Subcutaneous adipose tissue (tissue), 4 donors: Measurements from ENCODE around the gene HTRA3. TPM values are rescaled to one million over a fixed set of nuclear protein-coding genes. Genes with fewer than 3 reads are reported as not detected.

Experiments
- total RNA-seq, 4 donors: library from RNA; depleted of rRNA; stranded (reverse); fragments of >200 nt; gene quantifications; one replicate each; pipeline ENCODE4 v1.1.0, GENCODE V29; 2016
- TF ChIP-seq, protein P1 (sequence below): fragments of 450-650 bp; IDR thresholded peaks from one replicate; pipeline ENCODE4 v1.5.1; 2016; ENCODE audit warnings: low read depth, mild to moderate bottlenecking, control low read depth, antibody characterized with exemption, moderate library complexity

HTRA3 gene
- total RNA-seq, 4 donors from 2014 or later = 40.7 to 65.9 (median 56.9) TPM

DNA sequence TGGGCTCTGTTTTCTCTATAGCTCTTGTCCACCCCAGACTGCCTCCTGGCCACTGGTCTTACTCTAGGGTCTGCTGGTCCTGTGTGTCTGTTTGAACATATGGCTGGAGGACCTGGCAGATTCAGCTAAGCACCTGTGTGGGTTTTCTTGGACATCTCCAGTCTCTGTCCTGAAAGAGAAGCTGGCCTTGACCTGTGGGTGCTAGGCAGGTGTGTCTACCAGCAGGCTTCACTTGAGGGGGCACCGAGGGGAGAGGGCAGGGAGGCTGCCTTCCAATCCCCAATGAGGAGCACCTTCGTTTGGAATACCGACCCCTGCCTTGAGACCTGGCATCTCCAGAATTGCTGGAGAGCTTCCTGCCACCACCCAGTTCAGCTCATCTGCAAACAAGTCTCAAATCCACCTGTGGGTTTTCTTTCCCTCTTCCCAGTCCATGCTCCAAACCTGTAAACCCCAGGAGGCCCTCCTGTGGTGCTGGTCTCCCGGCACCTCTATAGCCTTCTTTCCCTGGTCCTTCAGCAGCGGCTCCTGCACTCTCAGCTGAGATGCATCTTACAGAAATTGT is 45.2 kb downstream of the HTRA3 start:
- TF ChIP-seq, protein P1, sequence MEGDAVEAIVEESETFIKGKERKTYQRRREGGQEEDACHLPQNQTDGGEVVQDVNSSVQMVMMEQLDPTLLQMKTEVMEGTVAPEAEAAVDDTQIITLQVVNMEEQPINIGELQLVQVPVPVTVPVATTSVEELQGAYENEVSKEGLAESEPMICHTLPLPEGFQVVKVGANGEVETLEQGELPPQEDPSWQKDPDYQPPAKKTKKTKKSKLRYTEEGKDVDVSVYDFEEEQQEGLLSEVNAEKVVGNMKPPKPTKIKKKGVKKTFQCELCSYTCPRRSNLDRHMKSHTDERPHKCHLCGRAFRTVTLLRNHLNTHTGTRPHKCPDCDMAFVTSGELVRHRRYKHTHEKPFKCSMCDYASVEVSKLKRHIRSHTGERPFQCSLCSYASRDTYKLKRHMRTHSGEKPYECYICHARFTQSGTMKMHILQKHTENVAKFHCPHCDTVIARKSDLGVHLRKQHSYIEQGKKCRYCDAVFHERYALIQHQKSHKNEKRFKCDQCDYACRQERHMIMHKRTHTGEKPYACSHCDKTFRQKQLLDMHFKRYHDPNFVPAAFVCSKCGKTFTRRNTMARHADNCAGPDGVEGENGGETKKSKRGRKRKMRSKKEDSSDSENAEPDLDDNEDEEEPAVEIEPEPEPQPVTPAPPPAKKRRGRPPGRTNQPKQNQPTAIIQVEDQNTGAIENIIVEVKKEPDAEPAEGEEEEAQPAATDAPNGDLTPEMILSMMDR = no peak

DNA sequence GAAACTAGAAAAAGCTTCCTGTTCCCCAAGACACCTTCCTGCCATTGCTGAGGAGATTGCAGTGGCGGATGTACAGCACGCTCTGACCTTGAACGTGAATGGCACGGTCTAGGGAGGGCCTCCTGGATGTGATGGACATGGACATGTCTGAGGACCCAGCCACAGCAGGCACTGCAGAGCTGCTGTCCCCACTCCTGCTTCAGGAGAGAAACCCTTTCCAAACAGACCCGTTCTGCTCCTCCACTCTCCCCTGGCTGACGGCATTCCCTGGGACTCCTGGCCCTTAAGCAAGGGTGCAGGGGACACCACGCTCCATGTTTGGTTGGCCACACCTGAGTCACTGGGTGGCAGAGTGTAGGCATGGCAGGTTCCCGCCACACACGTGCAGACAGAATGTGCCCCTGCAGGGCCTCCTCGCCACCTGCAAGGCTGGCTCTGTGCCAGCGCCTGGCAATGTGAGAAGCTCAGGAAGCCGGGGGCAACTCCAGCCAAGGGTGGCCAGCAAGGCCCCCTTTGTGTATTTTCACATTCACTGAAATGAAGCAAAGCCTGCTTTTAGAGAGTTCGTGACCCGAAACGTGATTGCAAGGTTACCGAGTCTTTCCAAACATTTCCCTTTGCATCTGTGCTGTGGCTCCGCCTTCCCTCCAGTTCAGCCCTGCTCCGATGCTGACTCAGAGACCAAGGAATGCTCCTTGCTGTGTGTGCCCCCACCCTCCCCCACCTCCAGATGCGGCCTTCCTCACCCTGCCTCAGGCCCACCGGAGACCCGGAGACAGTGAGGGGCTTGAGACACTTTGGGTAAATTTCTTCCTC is 46.1 kb downstream of the HTRA3 start:
- TF ChIP-seq, protein P1 = no peak

DNA sequence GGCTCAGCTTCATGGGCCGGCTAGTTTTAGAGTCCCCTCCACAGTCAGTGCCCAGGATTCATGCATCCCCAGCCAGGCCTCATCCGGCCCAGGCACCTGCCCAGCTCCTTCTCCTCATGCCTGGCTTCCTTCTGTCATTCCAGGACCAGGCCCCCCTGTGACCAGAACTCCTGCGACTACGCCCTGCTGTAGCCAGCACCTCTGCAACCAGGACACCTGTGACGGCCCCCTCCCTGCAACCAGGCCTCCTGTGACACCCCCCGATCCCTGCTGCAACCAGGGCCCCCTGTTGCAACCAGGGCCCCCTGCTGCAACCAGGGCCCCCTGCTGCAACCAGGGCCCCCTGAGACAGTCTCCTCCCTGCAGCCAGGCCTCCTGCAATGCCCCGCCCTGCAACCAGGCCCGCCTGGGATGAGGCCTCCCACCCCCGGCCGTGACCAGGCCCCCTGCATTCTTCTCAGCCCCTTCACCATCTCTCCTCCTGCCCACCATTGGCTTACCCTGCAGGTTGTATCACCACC is 46.8 kb downstream of the HTRA3 start:
- TF ChIP-seq, protein P1 = no peak

DNA sequence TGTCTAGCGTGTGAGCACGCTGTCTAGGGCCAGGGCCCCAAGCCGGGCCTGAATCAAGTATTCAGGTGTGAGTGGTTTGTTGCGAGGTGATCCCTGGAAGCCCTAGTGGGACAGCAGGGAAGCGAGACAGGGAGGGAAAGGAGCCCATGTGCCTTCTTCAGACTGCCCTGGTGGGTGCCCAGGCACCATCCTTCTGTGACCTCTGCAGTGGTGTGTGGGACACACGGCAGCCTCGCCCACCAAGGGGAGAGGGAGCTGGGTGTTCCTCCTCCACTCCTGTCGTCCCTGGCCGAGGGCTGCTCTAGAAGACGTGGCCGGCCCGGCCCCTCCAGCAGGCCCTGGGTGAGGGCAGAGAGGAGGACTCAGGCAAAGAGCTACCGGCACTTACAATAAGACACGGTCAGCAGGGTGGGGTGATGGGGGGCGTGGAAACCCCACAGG is 47.4 kb downstream of the HTRA3 start:
- TF ChIP-seq, protein P1 = no peak

DNA sequence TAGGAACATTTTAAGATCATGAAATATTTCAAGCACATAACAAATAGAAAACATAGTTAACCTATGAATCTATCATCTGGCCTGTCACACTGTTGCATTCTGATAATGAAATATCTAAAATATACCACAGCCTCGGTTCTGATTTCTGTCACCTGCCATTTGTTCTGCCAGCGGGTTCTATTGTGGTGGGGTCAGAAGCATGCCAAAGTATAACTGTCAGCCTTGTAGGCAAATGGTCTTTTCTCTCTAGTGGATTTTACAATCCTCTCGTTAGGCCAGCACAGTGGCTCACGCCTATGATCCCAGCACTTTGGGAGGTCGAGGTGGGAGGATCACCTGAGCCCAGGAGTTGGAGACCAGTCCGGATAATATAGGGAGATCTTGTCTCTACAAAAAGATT is 47.9 kb downstream of the HTRA3 start:
- TF ChIP-seq, protein P1 = no peak

DNA sequence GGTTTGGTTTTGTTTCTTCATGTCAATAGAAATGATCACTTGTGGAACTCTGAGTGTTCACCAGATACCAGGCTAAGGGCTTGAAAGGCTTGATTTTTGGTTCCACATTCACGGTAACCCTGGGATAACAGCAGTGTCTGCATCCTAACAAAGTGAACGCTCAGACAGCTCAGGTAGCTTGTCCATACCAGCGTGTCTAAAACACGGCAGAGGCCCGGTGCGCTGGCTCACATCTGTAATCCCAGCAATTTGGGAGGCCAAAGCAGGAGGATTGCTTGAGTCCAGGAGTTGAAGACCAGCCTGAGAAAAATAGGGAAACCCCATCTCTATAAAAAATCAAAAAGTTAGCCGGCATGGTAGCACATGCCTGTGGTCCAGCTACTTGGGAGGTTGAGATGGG is 49.0 kb downstream of the HTRA3 start:
- TF ChIP-seq, protein P1 = no peak

DNA sequence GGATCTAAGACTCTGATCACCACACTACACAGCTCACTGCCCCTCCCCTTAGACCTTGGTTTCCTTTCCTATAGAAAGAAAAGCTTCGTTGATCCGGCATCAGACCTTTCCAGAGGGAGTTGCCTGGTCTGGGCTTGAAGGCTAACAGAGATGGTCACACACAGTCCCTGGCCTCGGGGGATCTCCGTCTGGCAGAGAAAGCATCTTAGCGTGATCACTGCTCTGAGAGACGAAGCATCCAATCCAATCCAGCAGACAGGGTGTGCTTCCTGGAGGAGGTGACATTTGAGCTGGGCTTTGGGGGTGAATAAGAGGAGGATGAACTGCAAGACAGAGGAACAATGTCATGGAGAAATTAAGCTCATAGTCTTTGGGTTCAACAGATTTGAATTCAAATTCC is 49.5 kb downstream of the HTRA3 start:
- TF ChIP-seq, protein P1 = no peak
